Fibroblast of mammary gland (primary cell): ENCODE measurements around the gene CTNND2.

Experiments used
- DNase-seq: peaks from one replicate; pipeline ENCODE4 v3.0.0-alpha.2; 2010; ENCODE audit warnings: low read depth
- H3K4me3 ChIP-seq: 2 replicates; pipeline ENCODE4 v1.5.1; 2011; ENCODE audit warnings: low read depth, mild to moderate bottlenecking, low read length, moderate library complexity; ENCODE audit not compliant: control insufficient read depth
- TF ChIP-seq, protein P1 (sequence below): conservative IDR thresholded peaks from 2 replicates; pipeline ENCODE4 v1.5.1; 2011; ENCODE audit warnings: low read depth, low read length, inconsistent platforms; ENCODE audit not compliant: control insufficient read depth, insufficient read depth

The CTNND2 gene

DNA sequence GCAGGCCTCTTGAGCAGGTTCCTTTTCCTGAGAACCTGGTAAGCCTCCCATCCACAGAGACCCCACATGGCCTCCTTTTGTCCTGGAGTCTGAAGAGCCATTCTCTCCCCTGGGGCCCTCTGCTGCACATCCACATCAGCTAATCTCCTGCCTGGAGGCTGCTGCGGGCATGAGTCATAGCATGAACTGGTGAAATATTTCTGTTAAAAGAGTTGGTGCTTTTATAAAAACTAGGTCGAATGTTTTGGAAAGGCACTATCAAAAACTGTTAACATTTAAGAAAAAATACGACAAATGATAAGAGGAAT lies 399.4 kb downstream of the CTNND2 start:
- no peak overlapping the region for H3K4me3 ChIP-seq
- DNase-seq: peak; percentile 64
- TF ChIP-seq, protein P1, sequence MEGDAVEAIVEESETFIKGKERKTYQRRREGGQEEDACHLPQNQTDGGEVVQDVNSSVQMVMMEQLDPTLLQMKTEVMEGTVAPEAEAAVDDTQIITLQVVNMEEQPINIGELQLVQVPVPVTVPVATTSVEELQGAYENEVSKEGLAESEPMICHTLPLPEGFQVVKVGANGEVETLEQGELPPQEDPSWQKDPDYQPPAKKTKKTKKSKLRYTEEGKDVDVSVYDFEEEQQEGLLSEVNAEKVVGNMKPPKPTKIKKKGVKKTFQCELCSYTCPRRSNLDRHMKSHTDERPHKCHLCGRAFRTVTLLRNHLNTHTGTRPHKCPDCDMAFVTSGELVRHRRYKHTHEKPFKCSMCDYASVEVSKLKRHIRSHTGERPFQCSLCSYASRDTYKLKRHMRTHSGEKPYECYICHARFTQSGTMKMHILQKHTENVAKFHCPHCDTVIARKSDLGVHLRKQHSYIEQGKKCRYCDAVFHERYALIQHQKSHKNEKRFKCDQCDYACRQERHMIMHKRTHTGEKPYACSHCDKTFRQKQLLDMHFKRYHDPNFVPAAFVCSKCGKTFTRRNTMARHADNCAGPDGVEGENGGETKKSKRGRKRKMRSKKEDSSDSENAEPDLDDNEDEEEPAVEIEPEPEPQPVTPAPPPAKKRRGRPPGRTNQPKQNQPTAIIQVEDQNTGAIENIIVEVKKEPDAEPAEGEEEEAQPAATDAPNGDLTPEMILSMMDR: no peak

DNA sequence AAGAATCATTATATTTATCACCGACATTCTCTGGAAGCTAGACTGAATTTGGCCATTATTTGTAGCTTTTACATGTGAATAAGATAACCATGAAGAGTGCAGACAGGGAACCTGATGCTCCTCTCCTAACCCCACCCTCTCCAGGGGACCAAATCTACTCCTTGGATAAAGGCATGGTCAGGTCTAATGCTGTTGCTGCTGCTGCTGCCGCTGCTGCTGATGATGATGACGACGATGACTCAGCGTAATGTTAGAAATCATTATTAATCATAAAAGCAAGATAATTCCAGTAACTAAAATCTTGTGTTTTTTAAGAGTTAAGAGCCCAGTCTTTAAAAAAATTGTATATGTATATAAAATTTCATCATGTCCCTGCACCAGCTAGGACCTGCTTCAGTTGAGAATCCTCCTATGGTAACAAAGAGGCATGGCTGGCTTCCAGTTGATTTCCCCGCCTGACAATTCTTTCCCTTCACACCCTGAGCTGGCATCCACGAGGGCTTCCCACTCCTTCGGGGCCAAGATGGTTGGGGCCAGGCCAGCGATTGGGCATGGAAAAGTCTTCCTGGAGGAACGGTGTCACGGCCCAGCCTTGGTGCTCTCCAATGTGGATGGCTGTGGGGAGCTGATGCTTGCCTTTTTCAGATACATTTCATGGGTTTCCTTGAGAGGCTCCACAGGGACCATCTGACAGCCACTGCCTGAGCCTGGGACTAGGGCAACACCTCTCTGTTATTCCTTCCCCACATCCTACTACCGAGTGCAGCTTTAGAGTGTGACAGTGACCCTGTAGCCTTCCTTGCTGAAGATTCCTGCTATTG lies 400.0 kb downstream of the CTNND2 start:
- peak; percentile 41 for DNase-seq
- H3K4me3 ChIP-seq: no peak overlapping the region
- TF ChIP-seq, protein P1: no peak

DNA sequence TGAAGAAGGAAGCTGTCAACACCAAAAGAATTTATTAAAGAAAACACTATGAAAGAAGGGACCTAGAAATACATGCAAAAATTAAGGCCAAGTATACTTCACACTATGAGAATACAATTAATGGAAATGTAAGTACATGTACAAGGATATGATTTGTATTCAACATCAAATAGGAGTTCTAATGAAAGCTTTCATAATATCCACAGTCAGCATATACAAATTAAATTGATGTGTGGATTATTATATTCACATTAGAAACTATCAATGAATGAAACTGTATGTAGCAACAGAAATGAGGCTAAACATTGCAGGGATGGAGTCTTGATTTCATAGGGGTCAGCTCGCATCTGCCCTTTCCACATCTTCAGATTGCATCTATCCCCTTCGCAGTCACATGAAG lies 401.5 kb downstream of the CTNND2 start:
- TF ChIP-seq, protein P1: no peak
- no peak overlapping the region for H3K4me3 ChIP-seq
- no peak for DNase-seq

DNA sequence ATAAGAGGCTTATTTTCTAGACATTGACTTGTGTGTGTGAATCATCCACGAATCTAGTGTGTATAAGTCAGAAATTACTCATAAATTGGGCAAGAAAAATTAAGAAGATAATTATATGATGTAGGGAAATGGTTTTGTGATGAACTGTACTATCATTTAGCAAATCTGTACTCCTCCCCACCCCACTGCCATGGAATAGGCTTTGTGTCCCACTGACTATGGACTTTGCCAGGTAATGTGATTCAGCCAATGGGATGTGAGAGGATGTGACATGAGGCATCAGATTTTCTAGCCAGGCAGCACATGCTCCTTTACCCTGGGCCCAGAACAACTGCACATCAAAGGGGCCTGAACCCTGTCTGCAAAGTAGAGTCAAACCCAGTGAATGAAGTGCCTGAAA lies 406.6 kb downstream of the CTNND2 start:
- no peak overlapping the region for H3K4me3 ChIP-seq
- TF ChIP-seq, protein P1: no peak

DNA sequence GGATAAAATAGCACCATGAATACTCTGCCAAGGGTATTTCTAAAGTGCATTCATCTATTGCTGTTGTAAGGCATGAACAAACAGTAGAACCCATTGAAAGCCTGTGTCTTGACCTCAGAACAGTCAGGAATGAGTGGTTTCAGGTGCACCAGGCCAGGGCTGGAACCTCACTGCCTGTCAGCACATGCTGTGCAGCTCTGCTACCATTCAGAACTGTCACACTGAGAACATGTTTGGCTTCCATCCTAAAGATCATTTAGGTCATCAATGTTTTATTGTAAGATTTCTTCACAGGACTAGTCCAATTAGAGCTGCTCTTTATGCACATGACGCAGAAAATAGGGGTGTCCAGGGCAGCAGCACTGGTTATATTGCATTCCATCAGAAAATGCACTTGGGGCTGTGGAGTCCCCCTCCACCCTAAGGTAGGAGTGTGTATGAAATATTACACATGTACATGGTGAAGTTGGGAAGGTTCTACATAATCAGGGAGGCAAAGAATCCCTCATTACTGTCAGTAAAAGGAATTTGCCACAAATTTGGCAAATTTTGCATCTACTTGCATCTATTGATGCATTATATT lies 408.0 kb downstream of the CTNND2 start:
- no peak for DNase-seq
- TF ChIP-seq, protein P1: no peak
- H3K4me3 ChIP-seq: no peak overlapping the region

More for the DNA sequence above, 406.6 kb downstream of the CTNND2 start:
- peak; percentile 24 for DNase-seq

DNA sequence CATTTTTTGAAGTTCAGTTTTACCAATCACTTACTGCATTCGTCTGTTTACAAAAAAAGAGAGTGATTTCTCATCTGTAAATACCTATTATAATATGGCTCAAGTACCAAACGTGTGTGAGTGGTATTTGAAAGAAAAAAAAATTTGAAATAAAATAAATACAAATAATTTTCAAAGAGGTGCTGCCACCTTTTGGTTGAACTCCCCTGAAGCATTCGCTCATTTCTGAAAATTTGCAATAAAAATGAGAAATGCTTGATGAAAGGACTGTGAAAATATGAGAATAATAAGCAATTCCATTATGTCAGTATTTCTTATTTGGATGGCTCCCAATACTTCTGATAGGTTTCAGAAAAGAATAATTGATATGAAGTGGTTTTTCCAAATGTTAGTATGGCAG lies 409.9 kb downstream of the CTNND2 start:
- peak; percentile 14 for DNase-seq
- TF ChIP-seq, protein P1: peak; percentile 48
- H3K4me3 ChIP-seq: no peak overlapping the region
